ENCODE results near the gene SYNGR2. TPM values are rescaled to one million over a fixed set of nuclear protein-coding genes. Genes with fewer than 3 reads are reported as not detected.
A peak's percentile ranks its signal among the peaks of the same experiment; 100 is the strongest.
"Not testable (repeated sequence)": the region's sequence is repeated elsewhere in the genome, so short reads cannot be mapped to it uniquely, and the experiment has no call there.

Gene SYNGR2
- total and polyA plus RNA-seq, 12 donors, result 92.8 to 200 (median 116) TPM

DNA sequence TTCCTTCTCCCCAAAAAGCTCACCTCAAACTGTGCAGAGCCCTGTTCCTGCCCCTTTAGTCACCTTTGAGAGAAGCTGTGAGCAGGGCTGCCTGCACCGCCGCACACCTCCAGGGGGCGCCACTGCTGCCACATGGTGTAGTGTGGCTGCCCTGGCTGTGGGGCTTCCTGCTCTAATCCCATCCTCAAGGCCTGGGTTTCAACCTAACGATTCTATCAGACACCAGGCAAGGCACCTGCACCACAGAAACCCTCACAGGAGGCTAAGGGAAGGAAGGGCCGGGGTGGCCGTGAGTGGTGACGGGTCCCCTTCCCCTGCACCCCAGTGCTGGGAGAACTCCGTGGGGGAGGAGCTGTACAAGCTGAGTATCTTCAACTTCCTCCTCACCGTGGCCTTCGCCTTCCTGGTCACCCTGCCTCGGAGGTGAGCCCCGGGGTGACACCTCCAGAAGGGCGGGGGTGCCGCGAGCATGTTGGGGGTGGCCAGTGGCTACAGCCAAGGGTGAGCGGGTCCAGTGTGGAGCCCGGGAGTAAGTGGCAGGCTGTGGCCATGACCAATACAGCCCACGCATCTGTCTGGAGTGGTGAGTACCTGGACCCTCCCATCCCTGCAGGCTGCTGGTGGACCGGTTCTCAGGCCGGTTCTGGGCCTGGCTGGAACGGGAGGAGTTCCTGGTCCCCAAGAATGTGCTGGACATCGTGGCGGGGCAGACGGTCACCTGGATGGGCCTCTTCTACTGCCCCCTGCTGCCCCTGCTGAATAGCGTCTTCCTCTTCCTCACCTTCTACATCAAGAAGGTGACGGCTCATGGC is 30.8 kb upstream of the SYNGR2 start:
- Histone ChIP-seq H3K27ac (peak overlapping the region in 1 of 10 donors; percentile 44), H3K27me3 (no peaks in the 10 kb centered on the region), H3K9me3 (no peaks in the 10 kb centered on the region), H3K4me3 (peak overlapping the region in 1 of 10 donors; percentile 5), H3K36me3 (peaks cover 0 to 50% (median 0%) of the 10 kb centered on the region in 9 donors), H3K4me1 (peaks cover 0 to 65% (median 24%) of the 10 kb centered on the region in 9 donors)
- no peak for ATAC-seq
- 67 to 69% methylated on average over 26 of the region's 26 CpGs for WGBS, 2 donors
- no peak for DNase-seq
- TF ChIP-seq CTCF (IDR thresholded peaks at IDR 0.05), result peak in 7 of 9 donors; percentile 10 to 39 (median 23)
- intact Hi-C loops (cut with DNase I), result no loop called here

GRCh38 chr17:78138204-78139060 is 29.9 kb upstream of the SYNGR2 start:
- H3K4me3 ChIP-seq, result no peak overlapping the region
- 88% methylated on average over 17 of the region's 17 CpGs for WGBS, 2 donors
- peaks cover 0 to 47% (median 0%) of the 10 kb centered on the region in 9 donors for H3K36me3 ChIP-seq
- no peaks in the 10 kb centered on the region for H3K9me3 ChIP-seq
- no peak for TF ChIP-seq CTCF (IDR thresholded peaks at IDR 0.05)
- ATAC-seq (no peak), DNase-seq (no peak)
- peaks cover 0 to 60% (median 27%) of the 10 kb centered on the region in 9 donors for H3K4me1 ChIP-seq
- H3K27ac ChIP-seq, result no peak overlapping the region
- H3K27me3 ChIP-seq, result no peaks in the 10 kb centered on the region
- intact Hi-C loops (cut with DNase I), result no loop called here

DNA sequence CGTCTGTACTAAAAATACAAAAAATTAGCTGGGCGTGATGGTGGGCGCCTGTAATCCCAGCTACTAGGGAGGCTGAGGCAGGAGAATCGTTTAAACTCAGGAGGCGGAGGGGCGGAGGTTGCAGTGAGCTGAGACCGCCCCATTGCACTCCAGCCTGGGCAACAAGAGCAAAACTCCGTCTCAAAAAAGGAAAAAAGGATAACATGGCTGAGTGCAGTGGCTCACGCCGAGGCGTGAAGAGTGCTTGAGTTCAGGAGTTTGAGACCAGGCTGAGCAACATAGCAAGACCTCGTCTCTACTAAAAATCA is 28.6 kb upstream of the SYNGR2 start:
- H3K4me1 ChIP-seq, result peaks cover 8 to 60% (median 34%) of the 10 kb centered on the region in 9 donors
- intact Hi-C loops (cut with DNase I), result loop anchor here in 1 of 10 donors (5.0 kb wide), 1 partner anchor 37 kb away; no protein-coding TSS in a partner anchor
- not testable (repeated sequence) for H3K27me3 ChIP-seq, H3K9me3 ChIP-seq, DNase-seq, H3K4me3 ChIP-seq, ATAC-seq
- H3K36me3 ChIP-seq, result peaks cover 0 to 34% (median 0%) of the 10 kb centered on the region in 9 donors
- H3K27ac ChIP-seq, result peak overlapping the region in 1 of 10 donors; percentile 46
- 92 to 95% methylated on average over 12 of the region's 12 CpGs for WGBS, 2 donors

GRCh38 chr17:78140169-78141051 is 28.0 kb upstream of the SYNGR2 start:
- no peaks in the 10 kb centered on the region for H3K27me3 ChIP-seq

More at GRCh38 chr17:78140169-78141051, 28.0 kb upstream of the SYNGR2 start:
- WGBS, 2 donors, result 31 to 34% methylated on average over 58 of the region's 58 CpGs
- Histone ChIP-seq H3K4me3 (peak overlapping the region in 1 of 10 donors; percentile 20), H3K36me3 (peaks cover 0 to 28% (median 0%) of the 10 kb centered on the region in 9 donors), H3K9me3 (no peaks in the 10 kb centered on the region), H3K4me1 (peaks cover 14 to 66% (median 40%) of the 10 kb centered on the region in 9 donors), H3K27ac (peak overlapping the region in 1 of 10 donors; percentile 58)
- no peak for TF ChIP-seq CTCF (IDR thresholded peaks at IDR 0.05)
- ATAC-seq (peak; percentile 63 to 90 (median 79)), DNase-seq (peak; percentile 81 to 91)
- intact Hi-C loops (cut with DNase I), result loop anchor here in 1 of 10 donors (5.0 kb wide), 1 partner anchor 37 kb away; no protein-coding TSS in a partner anchor
